ENCODE measurements around the gene DLGAP1.

DLGAP1 gene

DNA sequence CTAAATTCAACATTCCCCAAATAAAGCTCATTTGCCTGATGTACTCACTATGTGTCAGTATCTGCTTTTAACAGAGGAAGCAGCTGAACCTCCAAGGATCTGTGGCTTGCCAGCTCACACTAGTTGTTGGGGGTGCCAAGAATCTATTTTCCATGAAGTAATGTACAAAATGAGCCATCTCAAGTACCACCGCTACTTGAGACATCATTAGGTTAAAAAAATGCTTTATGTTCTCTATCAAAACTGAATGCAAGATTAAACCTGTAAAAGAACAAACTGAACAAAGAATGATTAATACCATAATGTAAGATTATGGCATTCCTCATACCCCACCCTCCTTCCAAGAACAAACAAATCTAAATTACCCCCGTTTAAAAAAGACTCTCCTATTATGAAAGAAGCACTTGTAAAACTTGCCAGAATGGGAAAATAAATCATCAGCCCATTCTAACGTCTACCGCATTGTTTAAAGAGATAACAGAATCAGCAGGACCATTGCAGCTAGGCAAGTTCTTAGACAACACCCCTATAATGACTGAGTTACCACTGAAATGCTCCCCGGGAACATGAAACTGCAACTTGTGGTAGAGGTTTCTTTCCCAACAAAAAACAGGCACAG lies 471.6 kb downstream of the DLGAP1 start:
- no peak for DNase-seq

DNA sequence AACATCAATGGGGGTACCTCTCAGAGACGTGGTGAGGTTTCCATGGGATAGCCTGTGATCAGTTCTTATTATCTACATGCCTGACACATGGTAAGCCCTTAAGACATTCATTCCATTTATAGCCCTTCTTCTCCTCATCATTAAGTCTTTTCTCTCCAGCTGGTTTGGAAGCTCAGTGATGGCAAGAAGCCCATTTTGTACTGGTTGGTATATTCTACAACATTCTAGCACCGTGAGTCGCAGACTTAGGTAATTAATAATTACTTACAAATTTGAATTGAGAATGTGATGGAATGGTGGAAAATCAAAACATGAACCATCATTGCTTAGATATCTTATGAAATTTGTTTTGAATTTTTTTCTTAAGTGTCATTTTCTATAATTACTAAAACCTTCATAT lies 472.6 kb downstream of the DLGAP1 start:
- DNase-seq, result no peak

DNA sequence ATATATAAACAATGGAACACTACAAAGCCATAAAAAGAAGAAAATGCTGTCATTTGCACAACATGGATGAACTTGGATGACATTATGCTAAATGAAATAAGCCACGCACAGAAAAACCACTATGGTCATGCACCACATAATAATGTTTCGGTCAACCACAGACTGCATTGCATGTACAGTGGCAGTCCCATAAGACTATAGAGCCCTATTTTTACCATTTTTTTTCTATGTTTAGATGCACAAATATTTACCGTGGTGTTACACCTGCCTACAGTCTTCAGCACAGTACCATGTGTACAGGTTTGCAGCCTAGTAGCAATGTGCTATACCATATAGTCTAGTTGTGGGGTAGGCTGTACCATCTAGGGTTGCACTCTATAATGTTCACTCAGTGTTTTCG lies 476.1 kb downstream of the DLGAP1 start:
- DNase-seq, result no peak

DNA sequence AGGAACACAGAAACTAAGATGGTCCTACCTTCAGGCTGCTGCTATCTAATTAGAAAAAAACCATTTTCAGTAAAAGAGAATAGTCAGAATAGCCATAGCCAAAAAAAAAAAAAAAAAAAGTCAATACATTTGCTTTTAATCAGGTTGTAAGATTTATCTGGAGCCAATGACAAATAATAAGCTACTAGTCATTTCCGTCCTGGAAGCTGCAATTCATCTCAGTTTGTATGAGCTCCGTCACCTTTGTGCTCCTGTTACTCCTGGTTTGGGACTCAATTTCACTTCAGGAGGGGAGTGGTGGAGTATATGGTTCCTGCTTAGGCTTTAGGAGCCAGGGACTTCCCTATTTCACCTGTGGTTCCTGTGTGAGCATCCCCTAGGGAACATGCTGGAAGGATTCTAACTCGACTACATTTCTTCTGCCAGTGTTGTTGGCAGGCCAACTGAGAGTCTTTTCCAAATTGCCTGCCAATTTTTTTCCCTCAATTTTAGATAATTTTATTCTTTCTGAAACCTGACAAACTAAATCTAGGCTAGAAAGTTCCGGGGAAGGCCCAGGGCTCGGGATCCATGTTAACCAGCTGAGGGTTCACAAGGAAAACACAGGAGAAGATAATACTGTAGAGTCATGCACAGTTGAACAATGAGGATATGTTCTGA lies 481.8 kb downstream of the DLGAP1 start:
- no peak for DNase-seq

DNA sequence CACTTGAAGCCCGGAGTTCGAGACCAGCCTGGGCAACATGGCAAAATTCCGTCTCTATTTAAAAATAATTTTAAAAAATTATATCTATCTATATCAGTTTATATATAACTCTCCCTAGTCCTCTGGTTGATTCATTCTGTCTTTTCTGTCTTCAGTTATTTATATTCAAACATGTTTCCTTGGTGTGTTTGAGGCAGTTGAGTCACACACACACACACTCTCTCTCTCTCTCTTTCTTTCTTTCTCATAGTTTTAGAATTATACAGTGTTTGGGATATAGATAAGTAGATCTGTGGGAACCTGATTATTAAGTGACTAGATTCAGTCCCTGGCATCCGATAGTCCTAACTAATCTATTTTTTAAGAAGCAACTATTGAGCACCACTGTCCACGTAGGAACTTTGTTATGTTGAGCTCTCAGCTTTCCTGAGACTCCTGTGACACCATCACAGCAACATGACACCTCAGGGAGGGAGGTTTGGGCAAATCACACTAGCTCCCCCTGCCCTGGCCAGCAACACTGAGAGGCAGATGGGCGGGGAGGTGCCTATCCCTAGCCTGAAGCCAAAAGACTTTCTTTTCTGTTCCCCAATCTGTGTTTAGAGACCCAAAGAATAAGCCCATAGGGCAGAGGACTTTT lies 482.7 kb downstream of the DLGAP1 start:
- DNase-seq, result no peak

DNA sequence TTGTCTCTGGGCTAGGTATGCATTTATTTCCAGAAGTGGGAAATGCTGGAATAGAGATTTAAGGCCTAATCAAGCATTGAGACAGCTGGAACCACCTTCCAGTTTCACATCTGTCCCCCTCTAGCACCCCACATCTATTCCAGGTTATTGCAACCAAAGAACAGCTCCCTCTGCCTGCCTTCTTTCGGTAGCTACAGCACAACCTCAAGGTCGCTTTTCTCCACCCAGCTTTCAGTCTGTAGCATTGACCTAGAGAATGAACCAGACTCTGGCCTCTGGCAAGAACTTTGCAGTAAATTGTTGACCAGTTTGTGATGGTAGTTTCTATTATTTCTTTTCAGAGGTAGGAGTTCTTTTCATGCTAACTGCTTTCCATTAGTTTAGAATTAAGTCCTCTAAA lies 484.2 kb downstream of the DLGAP1 start:
- DNase-seq, result no peak

DNA sequence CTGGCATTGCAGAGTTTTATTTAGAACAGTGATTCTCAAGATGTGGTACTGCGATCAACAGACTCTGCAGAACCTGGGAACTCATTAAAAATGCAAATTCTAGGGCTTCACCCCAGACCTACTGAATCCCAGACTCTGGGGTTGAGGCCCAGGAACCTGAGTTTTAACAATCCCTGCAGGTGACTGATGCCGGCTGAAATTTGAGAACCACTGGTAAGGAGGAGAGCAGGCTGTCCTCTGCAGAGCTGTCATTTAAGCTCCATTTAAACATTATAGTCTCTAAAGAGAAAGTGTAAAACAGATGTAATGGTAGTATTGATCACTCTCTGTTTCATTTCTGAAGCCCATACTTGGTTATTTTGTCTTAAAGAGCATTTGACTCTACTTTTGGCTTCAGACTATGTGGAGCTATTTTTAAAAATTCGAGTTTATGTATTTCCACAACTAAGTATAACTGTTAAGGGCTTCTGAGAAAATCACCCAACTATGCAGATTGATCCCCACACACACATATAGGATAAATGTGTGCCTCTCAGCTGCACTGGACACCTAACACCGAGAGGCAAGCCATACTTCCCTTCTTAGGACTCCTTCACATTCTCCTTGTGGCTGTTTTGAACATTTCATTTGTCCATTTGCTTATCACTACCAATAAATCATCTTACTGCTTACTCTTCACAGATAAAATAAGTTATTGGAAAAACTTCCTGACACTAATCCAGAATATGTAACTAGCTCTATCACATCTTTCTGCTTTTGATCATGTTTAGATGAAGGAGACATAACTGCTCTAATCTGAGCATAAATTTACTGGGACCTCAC lies 487.5 kb downstream of the DLGAP1 start:
- DNase-seq, result no peak

DNA sequence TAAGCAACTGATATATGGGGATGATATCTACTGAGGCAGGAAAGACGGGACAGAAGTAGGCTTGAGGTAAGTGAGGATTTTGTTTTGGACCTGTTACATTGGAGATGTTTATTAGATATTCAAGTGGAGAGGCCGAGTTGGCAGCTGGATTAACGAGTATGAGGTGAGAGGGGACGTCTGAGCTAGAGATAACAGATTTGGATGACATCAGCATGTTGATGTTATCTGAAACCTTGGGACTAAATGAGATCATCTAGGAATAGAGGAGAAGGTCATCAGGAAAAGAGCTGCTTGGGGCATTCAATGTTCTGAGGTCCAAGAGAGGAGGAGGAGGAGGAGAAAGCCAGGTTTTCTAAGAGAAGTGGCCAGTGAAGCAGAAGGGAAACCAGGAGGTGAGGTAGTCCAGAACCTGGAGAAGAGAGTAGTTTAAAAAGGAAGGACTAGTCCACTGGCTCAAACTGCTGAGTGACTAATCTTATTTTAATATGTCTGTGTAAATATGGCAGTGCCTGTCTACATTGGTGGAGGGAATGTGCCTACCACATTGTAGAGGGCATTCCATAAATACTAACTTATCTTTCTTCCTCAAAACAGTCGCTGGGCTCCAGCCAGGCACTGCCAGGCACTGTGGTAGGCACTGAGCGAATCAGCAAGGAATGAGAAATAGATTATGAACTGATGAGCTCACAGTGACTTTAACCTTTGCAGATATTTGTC lies 488.3 kb downstream of the DLGAP1 start:
- no peak for DNase-seq

DNA sequence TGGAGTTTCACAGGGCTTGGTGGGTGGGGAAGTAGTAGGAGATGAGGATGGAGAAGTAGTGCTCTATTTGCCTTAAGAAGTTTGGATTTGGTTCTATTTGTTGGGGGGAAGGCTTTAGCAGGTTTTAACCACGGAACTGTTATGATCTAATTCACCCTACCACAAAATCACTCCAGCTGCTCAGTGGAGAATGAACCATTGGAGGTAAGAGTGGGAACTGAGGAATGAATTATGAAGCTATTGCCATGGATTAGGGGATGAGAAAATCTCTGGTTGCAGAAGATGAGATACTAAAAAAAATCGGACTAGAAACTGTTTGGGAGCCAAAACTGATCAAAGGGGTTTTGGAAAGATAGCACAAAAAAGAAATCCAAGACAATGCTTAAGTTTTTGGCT lies 488.9 kb downstream of the DLGAP1 start:
- no peak for DNase-seq

DNA sequence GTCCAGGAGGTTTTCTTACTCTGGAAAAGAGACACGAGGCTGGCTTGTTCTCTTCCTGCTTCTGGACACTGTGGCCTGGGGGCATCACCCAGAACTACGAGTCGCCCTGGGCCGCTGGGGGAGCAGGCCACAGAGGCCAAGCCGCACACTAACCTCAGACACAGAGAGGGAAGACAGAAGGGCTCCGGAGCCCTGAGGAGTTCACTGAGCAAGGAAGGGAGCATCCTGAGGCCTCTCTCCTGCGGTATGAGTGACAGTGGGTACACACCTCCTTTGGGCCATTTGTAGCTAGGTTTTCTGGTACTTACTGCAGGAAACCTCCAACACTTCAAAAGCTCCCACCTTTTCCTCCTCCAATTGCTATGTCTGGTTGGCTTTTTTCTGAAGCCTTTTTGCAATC lies 494.1 kb downstream of the DLGAP1 start:
- DNase-seq, result no peak

DNA sequence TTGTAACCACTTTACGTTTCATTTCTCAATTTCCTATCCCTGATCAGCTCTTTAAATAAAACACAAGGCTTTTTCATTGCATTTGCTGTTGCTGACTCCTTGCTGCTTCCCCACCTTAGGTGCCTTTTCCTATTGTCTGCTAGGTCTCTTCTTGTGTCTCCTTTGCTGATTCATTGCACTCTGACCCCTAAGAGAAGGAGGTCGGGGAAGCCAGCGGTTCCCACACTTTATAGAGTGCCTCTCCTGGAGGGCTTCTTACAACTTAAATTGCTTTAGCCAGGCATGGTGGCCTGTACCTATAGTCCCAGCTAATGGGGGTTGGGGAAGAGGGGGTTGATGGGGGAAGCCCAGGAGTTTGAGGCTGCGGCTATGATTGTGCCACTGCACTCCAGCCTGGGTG lies 495.0 kb downstream of the DLGAP1 start:
- no peak for DNase-seq

DNA sequence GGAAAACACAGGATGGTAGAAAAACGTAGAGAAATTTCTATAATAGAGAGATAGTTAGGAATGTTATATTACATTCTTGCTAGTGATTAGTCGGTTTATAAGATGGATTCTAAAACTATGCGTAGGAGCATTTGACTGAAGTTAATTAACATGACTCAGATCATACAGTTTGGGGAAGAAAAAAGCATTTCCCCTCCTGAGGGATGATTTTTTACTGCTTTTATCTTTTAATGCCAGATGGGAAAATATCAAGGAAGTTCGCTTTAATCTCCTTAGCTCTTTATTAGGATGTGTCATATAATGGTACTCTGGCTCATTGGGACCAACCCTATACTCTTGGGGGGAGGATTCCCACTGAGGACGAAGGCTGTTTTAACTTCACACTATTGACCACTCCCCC lies 503.1 kb downstream of the DLGAP1 start:
- no peak for DNase-seq

DNA sequence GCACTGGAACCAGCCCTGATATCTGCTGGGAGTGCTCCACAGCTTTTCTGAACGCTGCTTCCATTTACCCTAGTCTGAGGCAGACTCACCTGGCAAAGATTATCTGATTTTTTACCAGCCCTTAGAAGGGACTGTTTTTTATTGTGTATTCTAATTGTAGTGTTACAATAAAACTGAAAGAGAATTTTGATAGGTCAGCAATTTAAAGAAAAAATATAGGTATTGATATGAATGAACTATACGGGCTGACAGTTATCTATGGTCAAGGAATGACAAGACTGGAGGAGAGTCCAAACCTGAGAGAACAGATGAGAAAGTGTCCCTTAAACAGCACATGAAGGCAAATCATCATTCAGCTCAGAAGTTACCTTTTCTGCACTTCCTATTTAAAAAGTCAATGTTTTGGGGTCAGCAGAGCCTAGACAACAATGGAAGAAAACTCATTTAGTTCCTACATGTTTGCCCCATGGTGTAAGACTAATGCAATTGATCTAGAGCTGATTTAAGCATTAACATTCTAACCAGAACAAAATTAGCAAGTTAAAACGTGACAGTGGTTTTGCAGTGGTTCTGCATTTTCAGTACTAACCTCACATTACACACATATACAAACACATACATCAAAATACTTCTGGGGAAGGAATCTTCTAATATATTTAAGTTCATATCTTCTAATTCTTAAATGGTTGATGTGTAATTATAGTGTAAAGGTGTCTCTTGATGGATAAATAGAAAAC lies 504.3 kb downstream of the DLGAP1 start:
- DNase-seq, result no peak

DNA sequence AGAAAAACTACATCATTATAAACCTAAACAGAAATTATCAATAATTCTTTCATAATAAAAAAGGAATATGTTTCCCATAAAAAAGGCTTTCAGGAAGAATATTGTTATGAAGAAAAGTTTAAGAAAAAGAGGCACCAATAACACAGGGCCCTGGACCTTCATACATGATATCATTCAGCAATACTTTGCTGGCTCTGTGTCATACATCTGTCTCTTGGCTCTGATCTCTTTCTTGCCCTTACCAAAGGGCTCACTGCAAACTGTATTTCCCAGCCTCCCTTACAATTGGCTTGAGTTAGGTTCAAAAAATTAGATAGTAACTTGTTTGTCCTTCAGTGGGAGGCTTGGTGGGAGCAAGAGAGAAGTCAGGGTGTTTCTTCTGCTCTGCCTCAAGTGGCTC lies 506.1 kb downstream of the DLGAP1 start:
- DNase-seq, result no peak

DNA sequence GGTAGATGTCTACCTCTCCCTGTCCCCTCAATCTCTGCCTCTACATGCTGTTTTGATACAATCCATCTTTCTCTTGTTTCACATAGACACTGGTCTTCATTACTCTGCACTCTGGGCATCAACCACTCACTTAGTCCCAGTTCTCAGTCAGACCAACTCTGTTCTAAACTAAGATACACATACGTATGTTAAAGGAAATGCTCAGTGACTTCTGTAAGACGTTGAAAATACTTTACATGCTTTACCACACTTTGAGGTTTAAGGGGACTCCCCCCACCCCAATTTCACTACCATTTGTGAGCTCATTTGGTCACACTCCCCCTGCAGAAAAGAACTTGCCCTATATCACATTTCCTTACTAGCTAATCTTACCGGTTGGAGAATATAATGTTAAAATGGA lies 507.7 kb downstream of the DLGAP1 start:
- DNase-seq, result no peak

DNA sequence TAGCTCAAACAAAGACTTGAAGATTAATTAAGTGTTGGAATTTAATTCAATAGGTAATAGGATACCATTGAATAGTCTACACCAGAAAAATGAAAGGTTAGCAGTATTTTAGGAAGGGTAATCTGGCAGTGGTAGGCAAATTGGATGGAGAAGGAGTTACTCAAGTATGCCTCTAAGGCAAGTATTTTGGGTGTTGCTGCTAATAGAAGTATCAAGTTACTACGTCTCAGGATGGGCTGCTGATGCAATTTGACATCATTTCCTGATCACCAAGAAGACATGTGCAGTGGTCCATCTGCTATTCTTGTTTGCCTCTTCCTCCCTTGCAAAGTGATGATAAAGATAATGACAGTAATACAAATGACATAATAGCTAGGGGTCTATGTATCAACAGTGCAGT lies 519.8 kb downstream of the DLGAP1 start:
- DNase-seq, result no peak

DNA sequence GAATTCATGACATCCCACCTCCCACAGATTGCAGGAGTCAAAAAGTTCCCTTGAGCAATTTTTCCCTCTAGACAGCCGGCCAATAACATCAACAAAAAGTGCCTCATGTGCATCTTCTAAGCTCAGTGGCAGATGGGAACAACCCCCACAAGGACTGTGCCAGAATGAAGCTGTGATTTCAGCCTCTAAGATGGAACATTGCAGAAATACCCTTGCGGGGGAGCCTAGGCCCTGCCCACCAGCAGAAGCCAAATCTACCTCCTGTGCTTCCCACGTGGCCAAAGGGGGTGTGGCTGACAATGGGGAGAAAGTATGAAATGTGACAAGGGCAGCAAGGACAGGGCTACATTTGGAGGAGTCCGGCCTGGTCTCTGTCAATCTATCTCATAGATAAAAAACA lies 522.8 kb downstream of the DLGAP1 start:
- DNase-seq, result no peak

DNA sequence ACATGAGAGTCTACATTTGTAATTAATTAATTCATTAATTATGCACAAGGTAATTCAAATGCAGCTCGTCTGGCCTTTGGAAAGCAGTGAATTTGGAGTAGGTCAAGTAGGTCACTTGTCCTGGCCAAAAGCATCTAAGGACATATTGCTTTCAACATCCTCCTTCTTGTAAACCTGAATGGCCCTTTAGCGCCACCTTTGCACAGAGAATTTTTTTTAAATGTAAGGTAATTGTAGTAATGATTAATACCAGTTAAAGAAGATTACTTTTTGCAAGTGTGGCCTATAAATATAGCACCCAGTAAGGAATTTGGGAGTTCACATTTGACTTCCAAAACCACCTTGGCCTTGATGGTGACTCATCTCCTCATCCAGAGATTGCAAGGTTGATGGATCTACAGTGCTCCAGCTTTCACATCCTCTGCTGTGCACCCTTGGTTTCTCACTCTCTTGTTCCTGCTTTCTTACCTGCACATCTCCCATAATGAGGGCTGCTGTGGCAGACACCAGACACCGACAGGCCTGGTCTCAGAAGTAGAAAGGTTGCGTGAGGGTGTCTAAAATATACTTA lies 523.5 kb downstream of the DLGAP1 start:
- no peak for DNase-seq

DNA sequence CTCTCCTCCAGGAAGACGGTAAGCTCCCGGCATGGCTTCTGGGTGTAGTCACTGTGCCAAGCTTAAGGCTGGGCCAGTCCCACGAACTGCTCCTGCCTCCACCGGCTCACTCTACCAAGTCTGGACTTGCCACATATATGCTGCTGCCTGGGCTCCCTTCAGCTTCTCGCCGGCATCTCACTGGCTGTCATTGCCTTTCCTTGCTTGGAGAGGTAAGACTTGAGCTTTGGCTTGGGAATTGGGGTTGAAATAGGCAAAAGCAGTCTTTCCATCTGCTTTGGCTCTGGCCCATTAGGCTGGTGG lies 524.1 kb downstream of the DLGAP1 start:
- no peak for DNase-seq

DNA sequence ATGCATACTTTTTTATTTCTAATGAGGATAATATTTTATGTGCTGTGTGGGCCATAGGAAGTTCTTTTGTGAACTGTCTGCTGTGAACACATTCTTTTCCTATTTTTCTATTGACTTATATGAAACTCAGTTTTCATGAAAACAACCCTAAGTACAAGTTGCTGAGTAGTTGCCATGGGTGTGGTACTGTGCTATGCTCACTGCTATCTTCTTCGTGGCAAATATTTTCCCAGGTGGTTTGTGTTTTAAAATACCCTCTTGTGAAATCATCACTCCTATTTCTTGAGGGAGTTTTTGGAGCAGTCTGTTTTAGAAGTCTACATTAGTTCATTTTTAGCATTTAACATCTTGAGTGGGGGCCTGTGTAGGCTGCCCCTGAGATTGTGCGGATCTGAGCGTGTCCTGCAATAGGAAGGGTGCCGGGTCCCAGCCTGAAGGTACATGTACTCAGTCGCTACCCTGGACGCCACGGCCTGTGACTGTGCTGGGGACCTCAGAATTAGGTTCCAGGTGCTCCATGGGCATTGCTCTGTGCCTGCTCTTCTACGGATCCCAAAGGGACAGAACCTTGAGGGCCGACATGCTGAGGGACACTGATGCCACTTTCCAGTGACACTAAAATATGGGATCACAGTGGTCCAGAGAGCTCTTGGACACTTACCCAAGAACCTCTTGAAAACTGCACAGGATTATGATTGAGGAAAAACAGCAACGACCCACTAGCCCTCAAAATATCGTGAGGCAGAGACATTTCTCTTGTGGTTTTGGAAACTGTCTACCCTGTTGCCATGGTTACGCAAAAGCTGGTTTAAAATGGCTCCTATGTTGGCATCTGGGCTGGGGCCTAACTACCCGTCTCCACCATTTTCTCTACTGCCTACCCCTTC lies 524.7 kb downstream of the DLGAP1 start:
- no peak for DNase-seq

DNA sequence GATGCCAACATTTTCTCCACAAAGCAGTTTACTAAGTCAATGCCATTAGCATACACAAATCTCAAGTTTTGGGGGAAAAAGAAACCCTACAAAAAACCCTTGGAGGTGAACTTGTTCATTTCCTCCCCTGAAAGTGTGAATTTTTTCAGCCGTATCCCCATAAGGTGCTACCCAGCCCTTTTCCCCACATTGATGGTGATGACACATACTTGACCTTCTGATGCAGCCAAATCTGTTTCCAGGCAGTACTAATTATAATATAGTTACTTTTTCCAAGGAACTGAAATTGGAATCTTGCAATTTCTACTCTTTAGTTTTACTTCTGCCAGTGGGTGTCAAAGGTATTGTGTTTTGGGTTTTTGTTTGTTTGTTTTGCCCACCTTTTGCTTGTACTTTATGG lies 530.7 kb downstream of the DLGAP1 start:
- DNase-seq, result no peak

All from activated gamma-delta T cell (primary cell).